HG02642 (cell line): ENCODE data around the gene SNX6.
"Not testable (repeated sequence)": the region's sequence is repeated elsewhere in the genome, so short reads cannot be mapped to it uniquely, and the experiment has no call there.

Source experiments
- ATAC-seq: cut with Tn5 transposase; IDR thresholded peaks from one replicate; pipeline ENCODE4 v1.9.1; 2021; ENCODE audit warnings: mild to moderate bottlenecking; ENCODE audit not compliant: unreplicated experiment, poor library complexity

Gene SNX6

GRCh38 chr14:34642595-34642994, 12.6 kb upstream of the SNX6 start:
- ATAC-seq = no peak

- ATAC-seq = no peak
These were observed 10.9 kb upstream of the SNX6 start for GRCh38 chr14:34640826-34641225.

DNA sequence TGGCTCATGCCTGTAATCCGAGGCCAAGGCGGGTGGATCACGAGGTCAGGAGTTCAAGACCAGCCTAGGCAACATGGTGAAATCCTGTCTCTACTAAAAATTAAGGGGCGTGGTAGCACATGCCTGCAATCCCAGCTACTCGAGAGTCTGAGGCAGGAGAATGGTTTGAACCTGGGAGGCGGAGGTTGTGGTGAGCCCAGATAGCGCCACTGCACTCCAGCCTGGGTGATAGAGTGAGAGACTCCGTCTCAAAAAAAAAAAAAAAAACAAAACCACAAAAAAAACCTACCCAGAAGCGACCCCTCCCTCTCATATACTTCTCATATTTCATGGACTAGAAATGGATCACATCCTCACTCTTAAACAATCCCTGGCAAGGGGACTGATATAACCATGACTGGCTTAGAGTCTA, 4.4 kb upstream of the SNX6 start:
- not testable (repeated sequence) for ATAC-seq

DNA sequence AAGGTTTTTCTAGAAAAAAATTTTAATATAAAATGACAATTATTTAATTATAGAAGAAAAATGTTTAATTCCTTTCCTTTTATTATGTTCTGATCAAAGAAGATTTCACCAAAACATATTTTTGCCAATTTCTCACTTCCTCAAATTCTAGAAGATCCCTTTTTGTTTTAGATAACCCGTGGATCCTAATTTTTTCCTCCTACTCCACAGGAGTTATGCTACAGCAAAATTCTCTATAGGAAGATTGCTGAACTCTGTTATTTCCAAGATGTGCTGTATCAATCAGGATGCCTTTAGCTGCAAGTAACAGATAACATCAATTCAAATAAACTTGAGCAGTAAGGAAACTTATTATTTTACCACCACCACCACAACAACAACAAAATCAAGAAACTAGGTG, 3.8 kb upstream of the SNX6 start:
- ATAC-seq = no peak

GRCh38 chr14:34632411-34632978, 2.5 kb upstream of the SNX6 start:
- ATAC-seq = no peak

DNA sequence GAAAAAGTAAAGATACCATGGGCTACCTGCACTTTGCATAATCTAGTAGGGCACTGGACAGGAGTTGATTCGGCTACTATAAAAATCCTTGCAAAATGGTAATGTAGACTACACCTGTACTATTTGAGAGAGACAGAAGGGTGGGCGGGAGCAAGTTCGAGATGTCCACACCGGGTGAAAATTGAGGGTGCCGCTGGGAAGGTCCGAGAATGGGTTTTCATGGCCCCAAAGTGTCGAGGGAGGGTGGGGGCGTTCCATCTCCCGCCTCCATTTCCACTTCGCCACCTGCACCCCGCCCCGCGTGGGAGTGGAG, 648 bp downstream of the SNX6 start:
- ATAC-seq = peak; percentile 21

DNA sequence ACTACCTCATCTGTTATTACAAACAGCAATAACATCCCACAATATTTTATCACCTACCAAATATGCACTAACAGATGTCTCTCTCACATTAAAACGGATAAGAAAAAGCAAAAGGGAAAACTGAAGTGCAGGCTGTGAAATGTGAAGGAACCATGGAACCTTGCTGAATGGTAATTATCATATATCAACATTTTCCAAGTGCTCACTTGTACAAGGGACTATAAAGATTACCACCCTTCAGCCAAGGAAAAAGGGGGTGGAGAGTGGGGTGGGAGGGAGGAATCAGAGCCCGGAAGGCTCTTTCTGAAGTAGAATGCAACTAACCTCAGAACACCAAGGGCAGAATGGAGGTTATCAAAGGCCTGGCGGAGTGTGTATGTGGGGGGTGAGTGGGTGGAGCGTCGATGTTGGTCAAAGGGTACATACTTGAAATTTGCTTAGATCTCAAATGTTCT, 1.2 kb downstream of the SNX6 start:
- ATAC-seq = no peak

DNA sequence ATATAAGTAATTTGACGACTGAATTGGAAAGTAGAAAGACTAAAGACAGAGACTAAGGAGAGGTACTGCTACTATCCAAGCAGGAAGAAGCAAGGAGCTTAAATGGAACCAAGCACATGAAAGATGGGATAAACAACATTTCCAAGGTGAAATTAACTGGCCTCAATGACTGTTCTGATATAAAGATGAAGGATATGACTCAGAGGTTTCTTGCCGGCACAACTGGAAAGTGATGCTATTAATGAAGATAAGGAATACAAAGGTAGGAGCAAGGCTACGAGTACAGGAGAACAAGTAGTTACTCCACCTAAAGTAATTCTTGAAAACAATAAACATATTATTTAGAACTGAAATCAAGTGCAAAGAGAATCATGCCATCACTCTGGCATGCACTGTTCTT, 6.4 kb downstream of the SNX6 start:
- ATAC-seq = no peak

GRCh38 chr14:34620839-34621238, 9.1 kb downstream of the SNX6 start:
- ATAC-seq = no peak

- no peak for ATAC-seq
These were observed 9.8 kb downstream of the SNX6 start for GRCh38 chr14:34620115-34620514.

DNA sequence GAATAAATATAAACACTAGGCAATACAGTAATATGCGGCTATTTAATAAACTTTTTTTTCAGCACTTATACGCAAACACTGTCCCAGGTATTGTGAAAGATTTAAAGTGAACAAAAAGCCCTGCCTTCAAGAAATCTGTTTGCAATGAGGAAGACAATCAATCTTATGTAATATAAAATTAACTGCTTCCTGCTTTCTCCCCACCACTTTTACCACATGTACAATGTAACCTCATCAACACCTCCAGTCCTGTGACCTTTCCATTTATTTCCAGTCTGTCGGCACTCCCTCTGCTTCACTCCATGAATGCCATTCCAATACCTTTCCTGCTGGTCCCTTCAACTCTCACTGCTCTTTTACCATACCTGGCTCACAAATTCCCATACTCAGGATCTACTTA, 10.5 kb downstream of the SNX6 start:
- no peak for ATAC-seq

GRCh38 chr14:34616360-34616759, 13.6 kb downstream of the SNX6 start:
- no peak for ATAC-seq

GRCh38 chr14:34615507-34615906, 14.4 kb downstream of the SNX6 start:
- no peak for ATAC-seq

- ATAC-seq = no peak
These were observed 15.3 kb downstream of the SNX6 start for GRCh38 chr14:34614638-34615037.

GRCh38 chr14:34610101-34610500, 19.8 kb downstream of the SNX6 start:
- no peak for ATAC-seq

DNA sequence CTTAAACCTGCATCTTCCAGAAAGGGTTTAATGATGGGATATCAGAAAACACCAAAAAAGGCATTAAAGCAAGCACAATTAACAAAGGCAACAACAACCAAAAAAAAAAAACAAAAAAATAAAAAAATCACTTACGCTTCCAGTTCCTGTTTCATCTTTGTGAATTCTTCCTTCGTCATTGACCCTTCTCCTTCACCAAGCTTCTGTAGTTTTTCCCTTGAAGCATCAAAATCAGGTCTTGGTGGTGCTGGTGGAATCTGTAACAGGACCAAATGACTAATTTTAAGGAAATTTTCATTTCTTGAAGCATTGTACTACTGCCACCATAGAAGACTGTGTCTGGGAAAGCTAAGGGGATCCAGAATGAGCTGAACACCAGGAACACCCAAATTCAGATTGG, 24.5 kb downstream of the SNX6 start:
- ATAC-seq = no peak

GRCh38 chr14:34604995-34605394, 25.0 kb downstream of the SNX6 start:
- no peak for ATAC-seq

DNA sequence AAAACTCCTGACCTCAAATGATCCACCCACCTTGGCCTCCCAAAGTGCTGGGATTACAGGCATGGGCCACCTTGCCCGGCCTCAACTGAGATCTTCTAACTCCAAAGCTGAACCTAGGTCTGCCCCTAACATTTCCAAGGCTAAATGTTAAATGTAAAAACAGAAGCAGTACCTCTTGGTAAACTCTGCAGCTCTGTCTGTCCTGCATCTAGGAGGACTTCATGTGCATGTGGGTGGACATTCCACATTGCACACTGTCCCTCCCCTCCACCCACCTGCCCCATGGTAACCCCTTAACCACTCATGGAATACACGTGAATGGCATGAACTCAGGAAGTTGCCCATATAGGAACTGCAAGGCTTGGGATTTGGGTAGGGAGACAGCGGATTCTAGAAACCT, 33.1 kb downstream of the SNX6 start:
- no peak for ATAC-seq

- no peak for ATAC-seq
These were observed 36.1 kb downstream of the SNX6 start for GRCh38 chr14:34593740-34594375.

GRCh38 chr14:34592623-34593022, 37.3 kb downstream of the SNX6 start:
- ATAC-seq = no peak

DNA sequence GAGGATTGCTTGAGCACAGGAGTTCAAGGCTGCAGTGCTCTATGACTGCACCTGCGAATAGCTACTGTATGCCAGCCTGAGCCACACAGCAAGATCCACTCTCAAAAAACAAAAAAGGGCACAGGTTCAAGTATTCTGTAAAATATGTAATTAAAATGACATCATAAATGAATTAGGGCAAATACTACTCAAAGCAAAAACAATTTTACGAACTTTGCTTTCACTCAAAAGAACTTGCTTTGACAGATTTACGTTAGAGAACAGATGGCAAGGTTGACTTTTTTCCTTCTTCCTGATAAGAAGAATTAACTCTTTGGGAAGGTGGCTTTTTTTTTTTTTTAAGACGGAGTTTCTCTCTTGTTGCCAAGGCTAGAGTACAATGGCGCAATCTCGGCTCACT, 46.4 kb downstream of the SNX6 start:
- no peak for ATAC-seq

GRCh38 chr14:34582117-34582680, 47.7 kb downstream of the SNX6 start:
- no peak for ATAC-seq
